22Rv1 (cell line): Measurements from ENCODE around the gene TMPRSS15.

ENCODE experiments used
- H3K27ac ChIP-seq: fragments of 450-650 bp; 2 replicates; pipeline ENCODE4 v1.5.1; 2017
- CTCF ChIP-seq: fragments of 450-650 bp; IDR thresholded peaks from 2 replicates; pipeline ENCODE4 v1.5.1; 2017; ENCODE audit warnings: mild to moderate bottlenecking
- ZFX ChIP-seq: fragments of 450-650 bp; IDR thresholded peaks from 2 replicates; pipeline ENCODE4 v1.6.1; 2017; ENCODE audit warnings: antibody characterized with exemption, borderline replicate concordance

TMPRSS15 gene

DNA sequence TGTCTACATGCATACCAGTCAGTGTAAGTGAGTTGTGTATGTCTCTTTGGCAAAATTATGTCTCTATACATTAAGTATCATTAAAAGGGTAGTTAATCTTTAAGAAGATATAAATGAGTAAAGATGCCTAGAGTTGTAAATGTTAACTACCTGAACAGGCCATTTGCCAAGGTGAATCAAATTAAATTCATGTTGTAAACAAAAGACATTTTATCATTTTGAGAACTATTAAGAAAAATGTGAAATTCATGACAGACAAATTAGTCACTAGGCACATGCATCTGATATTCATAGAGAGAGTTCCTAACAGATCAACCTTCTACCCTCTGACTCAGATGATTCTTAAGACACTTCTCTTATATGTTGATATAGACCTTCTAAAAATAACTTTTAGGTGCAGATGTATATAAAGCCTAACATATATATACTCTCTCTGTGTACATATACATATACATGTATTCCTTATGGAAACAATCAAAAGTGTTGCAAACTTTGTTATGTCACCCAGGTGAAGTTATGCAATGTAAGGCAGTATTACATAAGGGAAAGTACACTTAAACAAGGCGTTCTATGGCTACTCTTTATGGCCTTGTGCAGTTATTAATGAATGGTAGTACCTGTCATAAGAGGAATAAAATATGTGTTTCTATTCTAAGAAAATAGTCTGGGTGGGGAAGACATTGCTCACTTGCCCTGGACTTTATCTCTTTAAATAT is at the start of gene TMPRSS15:
TSS of gene TMPRSS15 (minus strand) at position 51 of the 716 bp plus-strand sequence. CDS start 163 bp downstream, outside the sequence.
- no peak within 1 kb of the TSS for H3K27ac ChIP-seq
- TF ChIP-seq ZFX = no peak
- TF ChIP-seq CTCF = no peak

- TF ChIP-seq ZFX = no peak
- no peak for TF ChIP-seq CTCF
- H3K27ac ChIP-seq = no peak overlapping the region
Measured at GRCh38 chr21:18451670-18452069, 48.1 kb upstream of the TMPRSS15 start.

GRCh38 chr21:18449605-18450550 is 46.3 kb upstream of the TMPRSS15 start:
- TF ChIP-seq CTCF = no peak
- no peak for TF ChIP-seq ZFX
- no peak overlapping the region for H3K27ac ChIP-seq

DNA sequence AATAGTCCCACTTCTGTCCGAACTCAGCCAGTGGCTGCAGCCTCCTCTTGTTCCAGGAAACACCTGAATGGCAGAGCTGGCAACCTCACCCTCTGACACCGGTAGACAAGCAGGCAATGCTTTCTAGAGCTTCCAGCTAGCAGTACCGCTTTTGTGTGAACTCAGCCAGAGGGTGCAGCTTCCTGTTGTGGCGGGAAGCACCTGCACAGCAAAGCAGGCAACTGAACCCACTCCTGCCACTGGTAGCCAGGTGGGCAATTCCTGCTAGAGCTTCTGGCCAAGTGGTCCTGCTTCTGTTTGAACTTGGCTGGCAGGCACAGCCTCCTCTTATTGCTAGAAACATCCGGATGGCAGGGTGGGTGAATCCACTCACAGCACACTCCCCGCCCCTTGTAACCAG is 40.1 kb upstream of the TMPRSS15 start:
- H3K27ac ChIP-seq = no peak overlapping the region
- no peak for TF ChIP-seq CTCF
- no peak for TF ChIP-seq ZFX

DNA sequence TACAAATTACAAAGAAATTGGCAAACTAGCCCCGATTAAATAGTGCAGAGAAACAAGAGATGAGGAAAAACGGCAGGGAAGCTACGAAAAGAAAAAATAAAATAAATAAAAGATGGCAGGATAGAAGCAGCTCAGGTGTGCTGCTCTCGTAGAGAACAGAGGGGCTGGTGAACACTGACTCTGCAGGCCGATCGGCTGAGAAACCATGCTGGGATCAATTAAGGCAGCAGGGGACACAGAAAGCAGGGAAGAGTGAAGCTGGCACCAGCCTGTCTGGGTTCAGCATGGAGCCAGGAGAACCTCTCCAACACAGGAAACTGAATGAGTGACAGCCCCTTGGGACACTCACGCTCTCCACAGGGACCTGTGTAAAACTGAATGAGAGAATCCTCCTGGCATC is 39.5 kb upstream of the TMPRSS15 start:
- no peak overlapping the region for H3K27ac ChIP-seq
- TF ChIP-seq ZFX = no peak
- TF ChIP-seq CTCF = no peak

GRCh38 chr21:18430341-18430740 is 26.8 kb upstream of the TMPRSS15 start:
- H3K27ac ChIP-seq = no peak overlapping the region
- no peak for TF ChIP-seq CTCF
- TF ChIP-seq ZFX = no peak

DNA sequence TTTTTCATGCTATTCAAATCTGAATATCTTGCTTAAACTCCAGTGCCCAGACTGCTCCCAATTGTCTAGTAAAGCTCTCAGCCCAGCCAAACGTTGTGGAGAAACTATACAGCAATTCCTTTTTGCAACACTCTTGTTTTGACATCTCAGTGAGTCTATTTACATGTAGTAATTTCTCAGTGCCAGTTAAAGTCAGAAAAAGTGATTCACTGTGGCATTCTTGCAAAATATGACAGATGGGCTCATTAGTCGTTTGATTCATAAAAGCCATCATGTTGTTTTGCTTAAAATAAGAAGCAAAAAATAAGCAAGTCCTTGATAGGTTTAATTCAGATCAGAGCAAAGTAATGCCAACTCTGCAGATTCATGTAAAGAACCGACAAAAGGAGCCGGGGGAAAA is 20.7 kb upstream of the TMPRSS15 start:
- TF ChIP-seq ZFX (no peak), CTCF (no peak)
- no peak overlapping the region for H3K27ac ChIP-seq
